Activated CD8-positive, alpha-beta memory T cell treated with anti-CD3 and anti-CD28 coated beads, Interleukin-2, amount 50 U/mL, for 1 hour (primary cell): ENCODE measurements around the gene CD24.

ENCODE experiments used
- DNase-seq: peaks from one replicate; pipeline ENCODE4 v3.0.0-alpha.2; 2020; ENCODE audit errors: extremely low read depth

Gene CD24

GRCh38 chr6:106967936-106968555 is 6.5 kb downstream of the CD24 start:
- DNase-seq, result no peak

GRCh38 chr6:106966671-106967640 is 7.6 kb downstream of the CD24 start:
- DNase-seq, result no peak

GRCh38 chr6:106966229-106966628 is 8.3 kb downstream of the CD24 start:
- no peak for DNase-seq

- DNase-seq, result no peak
Measured at GRCh38 chr6:106964954-106965353, 9.6 kb downstream of the CD24 start.

GRCh38 chr6:106964099-106964498 is 10.4 kb downstream of the CD24 start:
- DNase-seq, result no peak

- no peak for DNase-seq
Measured at GRCh38 chr6:106963544-106963943, 11.0 kb downstream of the CD24 start.

- no peak for DNase-seq
Measured at GRCh38 chr6:106961801-106962200, 12.7 kb downstream of the CD24 start.

GRCh38 chr6:106961136-106961535 is 13.4 kb downstream of the CD24 start:
- DNase-seq, result no peak

- DNase-seq, result no peak
Measured at GRCh38 chr6:106959985-106960384, 14.5 kb downstream of the CD24 start.

- DNase-seq, result no peak
Measured at GRCh38 chr6:106939848-106940247, 34.7 kb downstream of the CD24 start.

GRCh38 chr6:106939208-106939607 is 35.3 kb downstream of the CD24 start:
- no peak for DNase-seq

- DNase-seq, result no peak
Measured at GRCh38 chr6:106927531-106928398, 46.8 kb downstream of the CD24 start.

GRCh38 chr6:106925948-106926347 is 48.6 kb downstream of the CD24 start:
- no peak for DNase-seq

- DNase-seq, result no peak
Measured at GRCh38 chr6:106924694-106925523, 49.6 kb downstream of the CD24 start.

- no peak for DNase-seq
Measured at GRCh38 chr6:106922626-106923025, 51.9 kb downstream of the CD24 start.
